HUES6 (cell line): ENCODE results near the gene ATAD5.
"Not testable (repeated sequence)": the region's sequence is repeated elsewhere in the genome, so short reads cannot be mapped to it uniquely, and the experiment has no call there.

Experiments used
- H3K27ac ChIP-seq: 2 replicates; pipeline ENCODE4 v1.7.0; 2013; ENCODE audit warnings: low read depth, mild to moderate bottlenecking, low read length, inconsistent platforms
- H3K27me3 ChIP-seq: 2 replicates; pipeline ENCODE4 v1.6.1; 2013; ENCODE audit warnings: low read length; ENCODE audit not compliant: control insufficient read depth, insufficient read depth
- H3K36me3 ChIP-seq: 2 replicates; pipeline ENCODE4 v1.6.1; 2013; ENCODE audit warnings: low read length; ENCODE audit not compliant: control insufficient read depth, insufficient read depth
- H3K4me1 ChIP-seq: 2 replicates; pipeline ENCODE4 v1.6.1; 2013; ENCODE audit warnings: low read length; ENCODE audit not compliant: control insufficient read depth, insufficient read depth
- H3K4me3 ChIP-seq: 2 replicates; pipeline ENCODE4 v1.5.1; 2013; ENCODE audit warnings: low read depth, low read length
- H3K9ac ChIP-seq: one replicate; pipeline ENCODE4 v1.6.1; 2013; ENCODE audit warnings: mild to moderate bottlenecking, low read length
- H3K9me3 ChIP-seq: 2 replicates; pipeline ENCODE4 v1.6.1; 2013; ENCODE audit warnings: low read depth, low read length; ENCODE audit not compliant: control insufficient read depth, insufficient read depth

The ATAD5 gene

DNA sequence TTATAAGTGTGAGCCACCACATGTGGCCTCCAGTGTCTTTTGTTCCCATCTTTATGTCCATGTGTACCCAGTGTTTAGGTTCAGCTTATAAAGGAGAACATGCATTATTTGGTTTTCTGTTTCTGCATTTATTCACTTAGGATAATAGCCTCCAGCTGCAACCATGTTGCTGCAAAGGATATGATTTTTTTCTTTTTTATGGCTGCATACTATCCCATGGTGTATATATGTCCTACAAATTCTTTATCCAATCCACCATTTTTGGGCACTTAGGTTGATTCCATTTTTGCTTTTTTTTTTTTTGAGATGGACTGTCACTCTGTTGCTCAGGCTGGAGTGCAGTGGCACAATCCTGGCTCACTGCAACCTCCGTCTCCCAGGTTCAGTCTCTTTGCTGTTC, 32.9 kb downstream of the ATAD5 start:
- peaks cover 72% of the 10 kb centered on the region for H3K36me3 ChIP-seq

DNA sequence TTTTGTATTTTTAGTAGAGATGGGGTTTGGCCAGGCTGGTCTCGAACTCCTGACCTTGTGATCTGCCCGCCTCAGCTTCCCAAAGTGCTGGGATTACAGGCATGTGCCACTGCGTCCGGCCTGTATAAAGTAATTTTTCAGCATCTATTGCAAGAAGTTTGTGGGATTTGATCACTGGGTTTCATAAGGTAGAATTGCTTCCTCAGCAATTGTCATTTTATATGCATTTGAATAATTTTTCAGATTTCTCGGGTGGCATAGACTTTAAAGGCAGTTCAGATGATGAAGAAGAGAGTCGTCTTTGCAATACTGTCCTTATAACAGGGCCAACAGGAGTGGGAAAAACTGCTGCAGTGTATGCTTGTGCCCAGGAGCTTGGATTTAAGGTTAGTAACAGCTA, 37.2 kb downstream of the ATAD5 start:
- no peak overlapping the region for H3K27ac ChIP-seq
- no peak overlapping the region for H3K4me3 ChIP-seq
- H3K27me3 ChIP-seq: no peaks in the 10 kb centered on the region
- no peaks in the 10 kb centered on the region for H3K4me1 ChIP-seq
- H3K9me3 ChIP-seq: no peaks in the 10 kb centered on the region
- peaks cover 80% of the 10 kb centered on the region for H3K36me3 ChIP-seq
- no peak overlapping the region for H3K9ac ChIP-seq

More for the DNA sequence above, 32.9 kb downstream of the ATAD5 start:
- Histone ChIP-seq H3K27me3 (no peaks in the 10 kb centered on the region), H3K9me3 (no peaks in the 10 kb centered on the region), H3K9ac (no peak overlapping the region), H3K27ac (no peak overlapping the region), H3K4me3 (no peak overlapping the region), H3K4me1 (no peaks in the 10 kb centered on the region)

DNA sequence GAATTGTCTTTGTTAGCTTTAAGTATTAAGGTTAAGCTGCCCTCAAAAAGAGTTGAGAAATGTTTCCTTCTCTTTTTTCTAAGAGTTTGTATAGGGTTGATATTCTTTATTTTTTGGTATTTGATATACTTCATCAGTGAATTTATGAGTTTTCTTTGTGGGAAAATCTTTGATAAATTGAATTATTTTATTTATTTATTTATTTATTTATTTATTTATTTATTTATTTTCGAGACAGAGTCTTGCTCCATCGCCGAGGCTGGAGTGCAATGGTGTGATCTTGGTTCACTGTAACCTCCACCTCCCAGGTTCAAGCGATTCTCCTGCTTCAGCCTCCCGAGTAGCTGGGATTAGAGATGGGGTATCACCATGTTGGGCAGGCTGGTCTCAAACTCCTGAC, 54.4 kb downstream of the ATAD5 start:
- Histone ChIP-seq H3K27me3 (no peaks in the 10 kb centered on the region), H3K9ac (no peak overlapping the region), H3K36me3 (peaks cover 47% of the 10 kb centered on the region), H3K9me3 (no peaks in the 10 kb centered on the region), H3K27ac (no peak overlapping the region), H3K4me1 (no peaks in the 10 kb centered on the region), H3K4me3 (no peak overlapping the region)

DNA sequence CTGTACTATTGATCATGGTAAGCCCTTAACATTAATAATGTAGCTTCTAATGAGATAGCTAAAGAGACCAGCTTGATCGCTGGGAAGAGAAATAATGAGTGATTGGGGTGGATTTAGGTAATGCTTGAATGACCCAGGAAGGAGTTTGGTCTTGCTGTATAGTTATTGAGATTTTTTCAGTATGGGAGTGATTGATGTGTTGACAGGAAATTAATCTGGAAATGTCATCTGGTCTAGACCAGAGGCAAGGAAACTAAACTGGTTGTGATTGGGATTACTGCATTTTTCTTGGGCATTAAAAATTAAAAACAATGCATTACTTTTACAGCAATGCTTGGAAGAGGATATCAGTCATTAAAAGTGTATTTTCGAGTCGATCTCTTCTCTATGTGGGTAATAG, 62.5 kb downstream of the ATAD5 start:
- no peaks in the 10 kb centered on the region for H3K27me3 ChIP-seq

DNA sequence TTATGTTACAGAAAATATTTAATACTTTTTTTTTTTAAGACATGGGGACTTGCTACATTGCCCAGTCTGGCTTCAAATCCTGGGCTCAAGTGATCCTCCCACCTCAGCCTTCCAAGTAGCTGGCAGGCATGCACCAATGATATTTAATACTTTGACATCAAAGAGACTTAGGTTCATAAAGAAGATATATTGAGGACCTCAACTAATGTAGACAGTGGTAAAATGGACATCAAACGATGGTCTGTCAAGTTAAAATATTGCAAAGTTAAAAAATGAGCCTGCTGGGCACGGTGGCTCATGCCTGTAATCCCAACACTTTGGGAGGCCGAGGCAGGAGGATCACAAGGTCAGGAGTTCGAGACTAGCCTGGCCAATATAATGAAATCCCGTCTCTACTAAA, 65.5 kb downstream of the ATAD5 start:
- Histone ChIP-seq H3K9me3 (no peaks in the 10 kb centered on the region), H3K9ac (no peak overlapping the region), H3K27me3 (no peaks in the 10 kb centered on the region), H3K36me3 (peaks cover 76% of the 10 kb centered on the region), H3K4me1 (no peaks in the 10 kb centered on the region), H3K4me3 (no peak overlapping the region), H3K27ac (no peak overlapping the region)

More for the DNA sequence above, 62.5 kb downstream of the ATAD5 start:
- H3K9ac ChIP-seq: no peak overlapping the region
- H3K27ac ChIP-seq: no peak overlapping the region
- H3K4me3 ChIP-seq: no peak overlapping the region
- no peaks in the 10 kb centered on the region for H3K4me1 ChIP-seq
- H3K36me3 ChIP-seq: peaks cover 71% of the 10 kb centered on the region
- H3K9me3 ChIP-seq: no peaks in the 10 kb centered on the region

DNA sequence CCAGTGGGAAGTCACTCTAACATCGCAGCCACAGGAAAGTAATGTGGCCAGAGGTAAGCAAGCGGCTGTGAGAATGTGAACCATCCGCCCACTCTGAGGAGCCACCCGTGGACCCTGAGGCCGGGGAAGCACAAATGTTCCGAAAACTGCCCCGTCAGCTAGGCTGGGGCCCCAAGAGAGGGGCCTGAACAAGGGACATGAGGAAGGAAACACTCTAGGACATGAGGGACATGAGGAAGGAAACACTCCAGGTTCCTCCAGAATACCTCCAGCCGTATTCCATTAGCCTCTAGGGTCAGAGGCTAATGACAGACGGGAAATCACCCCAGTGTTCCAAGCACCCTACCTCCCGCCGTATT, 74.0 kb downstream of the ATAD5 start:
- H3K27ac ChIP-seq: peak overlapping the region; percentile 71
- no peaks in the 10 kb centered on the region for H3K9me3 ChIP-seq
- no peaks in the 10 kb centered on the region for H3K27me3 ChIP-seq
- H3K4me1 ChIP-seq: no peaks in the 10 kb centered on the region
- peak overlapping the region; percentile 95 for H3K4me3 ChIP-seq
- peaks cover 12% of the 10 kb centered on the region for H3K36me3 ChIP-seq
- peak overlapping the region; percentile 90 for H3K9ac ChIP-seq

DNA sequence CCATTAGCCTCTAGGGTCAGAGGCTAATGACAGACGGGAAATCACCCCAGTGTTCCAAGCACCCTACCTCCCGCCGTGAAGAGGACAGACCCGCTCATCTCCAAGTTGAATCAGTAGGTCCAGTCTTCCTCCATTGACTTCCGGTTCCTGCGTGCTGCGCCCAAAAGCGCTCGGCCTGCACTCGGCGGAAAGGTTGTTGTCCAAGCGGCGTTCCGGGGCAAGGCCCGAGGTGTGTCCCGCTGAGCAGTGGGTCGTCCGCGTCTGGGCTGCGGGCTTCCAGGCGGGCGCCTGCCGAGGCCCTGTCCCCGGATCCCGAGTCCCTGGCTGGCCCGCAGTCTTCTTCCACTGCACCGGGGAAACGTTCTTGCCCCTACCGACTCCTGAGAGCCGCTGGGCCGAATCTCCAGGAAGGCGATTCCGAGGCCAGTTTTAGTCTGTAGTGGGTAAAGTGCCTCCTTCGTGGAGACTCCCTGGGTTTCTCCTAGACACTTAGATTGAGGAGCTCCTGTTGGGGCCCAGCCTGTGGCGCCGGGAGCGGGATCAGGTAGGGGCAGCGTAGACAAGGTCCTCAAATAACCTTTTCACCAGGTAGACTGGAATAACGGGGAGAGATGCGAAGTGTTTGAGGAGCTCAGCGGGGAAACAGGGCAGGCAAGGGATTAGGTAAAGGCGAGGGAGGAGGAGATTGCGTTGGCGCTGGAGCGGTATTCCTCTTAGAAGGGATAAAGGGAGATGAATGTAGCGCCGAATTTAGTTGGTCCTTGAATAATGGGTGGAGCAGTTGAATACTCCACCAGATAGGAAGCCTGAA, 74.5 kb downstream of the ATAD5 start, which contains the start of gene TEFM:
Gene TEFM, minus strand, starts transcription at position 138 of the 811 bp plus-strand sequence. Its CDS starts 40 bp downstream, at position 98.
- H3K36me3 ChIP-seq: peaks cover 6% of the 10 kb centered on the region; the same call in 1 of the 2 replicates
- H3K4me3 ChIP-seq: peak within 1 kb of the TSS; percentile 95
- H3K9me3 ChIP-seq: no peaks in the 10 kb centered on the region
- no peaks in the 10 kb centered on the region for H3K4me1 ChIP-seq
- H3K27ac ChIP-seq: peak within 1 kb of the TSS; percentile 82
- H3K9ac ChIP-seq: peak within 1 kb of the TSS; percentile 90
- H3K27me3 ChIP-seq: no peaks in the 10 kb centered on the region

DNA sequence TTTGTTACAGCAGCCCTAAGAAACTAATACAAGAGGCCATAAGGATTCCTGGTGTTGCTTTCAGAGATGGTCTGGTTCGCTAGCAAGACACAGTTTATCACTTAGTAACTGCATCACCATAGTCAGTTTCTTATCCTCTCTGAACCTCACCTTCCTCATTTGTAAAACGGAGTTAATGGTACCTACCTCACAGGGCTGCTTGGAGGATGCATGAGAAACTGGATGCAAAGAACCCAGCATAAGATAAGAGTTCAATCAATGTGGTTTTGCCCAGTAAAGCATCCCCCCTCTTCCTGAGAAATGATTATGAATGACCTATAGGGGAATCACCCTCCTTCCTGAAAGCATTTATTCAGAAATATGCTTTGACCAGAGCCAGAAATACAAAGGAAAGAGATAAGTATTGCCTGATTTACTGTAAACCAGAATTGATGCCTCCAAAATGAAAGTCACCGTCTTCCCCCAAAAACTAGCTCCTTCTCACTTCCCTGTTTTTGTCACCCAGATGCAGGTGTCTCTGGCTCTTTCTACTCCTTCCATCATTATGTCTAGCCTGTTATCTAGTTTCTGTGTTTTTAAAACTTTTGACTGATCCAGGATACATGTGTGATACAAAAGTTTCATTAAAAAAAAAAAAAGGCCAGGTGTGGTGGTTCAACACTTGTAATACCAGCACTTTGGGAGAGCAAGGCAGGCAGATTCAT, 77.1 kb downstream of the ATAD5 start:
- Histone ChIP-seq H3K9ac (no peak overlapping the region), H3K4me1 (no peaks in the 10 kb centered on the region), H3K27me3 (no peaks in the 10 kb centered on the region), H3K36me3 (no peaks in the 10 kb centered on the region), H3K4me3 (no peak overlapping the region), H3K9me3 (no peaks in the 10 kb centered on the region), H3K27ac (no peak overlapping the region)

DNA sequence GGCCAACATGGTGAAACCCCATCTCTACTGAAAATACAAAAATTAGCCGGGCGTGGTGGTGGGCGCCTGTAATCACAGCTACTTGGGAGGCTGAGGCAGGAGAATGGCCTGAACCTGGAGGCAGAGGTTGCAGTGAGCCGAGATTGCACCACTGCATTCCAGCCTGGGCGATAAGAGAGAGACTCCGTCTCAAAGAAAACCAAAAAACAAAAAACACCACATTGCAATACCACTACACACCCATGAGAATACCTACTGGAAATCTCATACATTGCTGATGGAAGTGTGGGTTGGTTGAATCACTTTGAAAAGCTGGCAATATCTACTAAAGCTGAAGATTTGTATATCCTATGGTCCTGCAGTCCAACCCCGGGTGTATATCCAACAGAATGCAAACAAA, 78.4 kb downstream of the ATAD5 start:
- H3K36me3 ChIP-seq, H3K4me1 ChIP-seq, H3K9me3 ChIP-seq, H3K27me3 ChIP-seq, H3K27ac ChIP-seq, H3K4me3 ChIP-seq, H3K9ac ChIP-seq: not testable (repeated sequence)

DNA sequence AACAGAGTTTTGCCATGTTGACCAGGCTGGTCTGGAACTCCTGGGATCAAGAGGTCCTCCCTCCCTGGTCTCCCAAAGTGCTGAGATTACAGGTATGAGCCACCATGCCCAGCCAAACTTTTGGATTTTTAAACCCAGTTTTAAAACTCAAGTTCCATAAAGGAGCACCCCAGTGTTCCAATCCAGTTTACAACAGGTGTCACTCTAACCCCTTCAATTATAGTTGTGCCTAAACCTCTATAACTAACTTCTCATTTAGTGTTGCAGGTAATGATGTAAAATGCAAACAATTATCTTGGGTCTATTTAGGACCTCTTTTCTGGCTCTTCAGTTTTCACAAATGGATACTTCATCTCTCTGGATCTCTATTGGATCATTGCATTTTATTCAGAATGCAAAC, 82.2 kb downstream of the ATAD5 start:
- no peaks in the 10 kb centered on the region for H3K9me3 ChIP-seq
- H3K4me3 ChIP-seq: no peak overlapping the region
- H3K27ac ChIP-seq: no peak overlapping the region
- H3K4me1 ChIP-seq: no peaks in the 10 kb centered on the region
- H3K9ac ChIP-seq: no peak overlapping the region
- H3K27me3 ChIP-seq: no peaks in the 10 kb centered on the region; the same call in 1 of the 2 replicates
- no peaks in the 10 kb centered on the region for H3K36me3 ChIP-seq

DNA sequence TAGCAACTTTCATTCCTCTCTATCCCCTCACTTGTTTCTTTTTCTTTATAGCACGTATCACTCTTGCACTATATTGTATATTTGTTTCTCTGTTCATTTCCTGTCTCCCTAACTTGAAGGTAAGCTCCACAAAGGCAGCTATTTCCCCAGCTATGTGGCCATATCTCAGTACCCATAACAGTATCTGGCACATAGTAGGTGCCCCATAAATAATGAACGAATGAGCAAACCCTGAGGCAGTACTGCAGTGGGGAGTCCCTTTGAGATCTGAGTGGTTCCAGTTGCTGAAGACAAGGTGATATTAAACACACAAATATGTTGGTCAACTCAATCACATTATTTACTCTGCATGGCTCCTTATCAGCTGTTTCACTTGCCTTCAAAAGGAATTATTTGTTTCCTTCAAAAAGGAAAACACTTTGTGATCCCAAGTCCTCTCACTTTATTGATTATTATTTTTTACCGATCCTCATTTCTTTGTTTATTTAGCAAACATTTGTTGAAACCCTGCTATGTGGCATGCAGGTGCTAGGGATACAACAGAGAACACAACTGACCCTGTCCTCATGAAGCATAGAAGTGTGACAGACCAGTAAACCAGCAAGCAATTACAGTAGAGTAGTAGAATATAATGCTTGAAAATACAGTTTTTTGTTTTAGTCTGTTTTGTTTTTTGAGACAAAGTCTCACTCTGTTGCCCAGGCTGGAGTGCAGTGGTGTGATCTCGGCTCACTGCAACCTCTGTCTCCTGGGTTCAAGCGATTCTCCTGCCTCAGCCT, 84.3 kb downstream of the ATAD5 start:
- H3K9me3 ChIP-seq: no peaks in the 10 kb centered on the region
- H3K9ac ChIP-seq: no peak overlapping the region
- peaks cover 11% of the 10 kb centered on the region for H3K27me3 ChIP-seq
- no peak overlapping the region for H3K4me3 ChIP-seq
- H3K36me3 ChIP-seq: no peaks in the 10 kb centered on the region
- H3K27ac ChIP-seq: no peak overlapping the region
- no peaks in the 10 kb centered on the region for H3K4me1 ChIP-seq
